ENCODE results near the gene TMEM54.

Gene TMEM54

DNA sequence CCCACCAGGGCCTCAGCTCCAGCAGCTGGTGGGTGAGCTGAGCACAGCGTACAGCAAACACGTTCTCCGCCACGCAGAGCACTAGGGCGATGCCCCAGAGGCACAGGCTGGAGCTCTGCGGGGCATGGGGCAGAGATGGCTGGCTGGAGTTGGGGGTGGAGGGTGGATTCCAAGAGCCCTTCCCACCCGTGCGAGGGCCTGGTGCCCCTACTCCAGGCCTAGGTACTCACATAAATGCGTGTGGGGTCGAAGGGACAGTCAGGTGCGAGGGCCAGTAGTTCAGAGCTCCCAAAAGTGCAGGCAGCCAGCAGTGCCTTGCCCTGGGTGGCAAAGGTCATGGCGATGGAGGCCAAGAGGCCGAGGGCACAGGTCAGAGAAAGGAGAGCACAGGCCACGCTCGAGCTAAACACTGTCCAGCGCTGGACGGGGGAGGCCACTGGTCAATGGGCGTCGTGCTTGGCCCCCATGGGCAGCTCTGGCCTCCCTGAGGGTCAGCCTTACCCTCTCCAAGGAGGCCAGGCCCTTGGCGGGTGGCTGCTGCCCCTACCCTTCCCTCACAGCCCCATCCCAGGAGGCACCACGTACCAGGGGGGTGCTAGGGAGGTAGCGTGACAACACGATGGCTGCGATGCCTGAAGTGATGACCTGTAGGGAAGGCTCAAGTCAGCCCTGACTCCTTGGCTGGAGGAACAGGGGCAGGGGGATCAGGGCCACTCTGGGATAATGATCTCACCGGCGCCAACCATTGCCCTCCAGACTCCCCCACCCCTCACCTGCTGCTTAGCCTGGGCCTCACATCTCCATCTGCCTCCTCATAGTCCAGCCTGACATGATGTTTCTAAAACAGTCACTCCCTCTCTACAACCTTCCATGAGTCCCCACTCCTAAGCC lies 5.6 kb downstream of the TMEM54 start:
- no peak for DNase-seq (ENCODE audit: low read depth)

GRCh38 chr1:32894681-32895080 lies 6.5 kb downstream of the TMEM54 start:
- no peak for DNase-seq (ENCODE audit: low read depth)

DNA sequence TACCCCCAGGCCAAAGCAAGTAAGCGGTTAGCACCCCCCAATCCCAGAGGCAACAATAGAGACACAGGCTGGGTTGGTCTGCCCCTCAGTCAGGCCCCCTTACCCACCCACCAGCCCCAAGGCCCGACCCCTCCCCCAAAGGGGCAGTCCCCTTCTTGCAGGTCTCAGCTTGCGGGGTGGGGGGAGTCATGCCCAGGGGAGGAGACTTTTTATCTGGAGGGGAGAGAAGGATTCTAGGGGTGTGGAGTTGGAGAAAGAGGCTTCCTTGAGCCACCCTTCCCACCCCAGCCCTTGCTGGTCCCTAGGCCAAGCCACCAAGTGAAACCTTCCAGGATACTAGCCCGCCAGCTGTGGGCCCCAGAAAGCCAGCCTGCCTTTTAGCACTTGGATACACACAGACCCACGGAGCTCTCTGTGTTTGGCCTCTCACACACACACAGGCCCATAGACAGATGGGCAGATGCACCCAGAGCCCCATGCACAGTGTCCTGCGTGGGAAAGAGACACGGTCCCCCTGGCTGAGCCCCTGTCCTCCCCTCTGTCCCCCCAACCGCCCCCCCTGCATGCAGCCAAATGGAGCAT lies 7.1 kb downstream of the TMEM54 start:
- no peak for DNase-seq (ENCODE audit: low read depth)

GRCh38 chr1:32893198-32894018 lies 7.8 kb downstream of the TMEM54 start:
- DNase-seq (ENCODE audit: low read depth): no peak

DNA sequence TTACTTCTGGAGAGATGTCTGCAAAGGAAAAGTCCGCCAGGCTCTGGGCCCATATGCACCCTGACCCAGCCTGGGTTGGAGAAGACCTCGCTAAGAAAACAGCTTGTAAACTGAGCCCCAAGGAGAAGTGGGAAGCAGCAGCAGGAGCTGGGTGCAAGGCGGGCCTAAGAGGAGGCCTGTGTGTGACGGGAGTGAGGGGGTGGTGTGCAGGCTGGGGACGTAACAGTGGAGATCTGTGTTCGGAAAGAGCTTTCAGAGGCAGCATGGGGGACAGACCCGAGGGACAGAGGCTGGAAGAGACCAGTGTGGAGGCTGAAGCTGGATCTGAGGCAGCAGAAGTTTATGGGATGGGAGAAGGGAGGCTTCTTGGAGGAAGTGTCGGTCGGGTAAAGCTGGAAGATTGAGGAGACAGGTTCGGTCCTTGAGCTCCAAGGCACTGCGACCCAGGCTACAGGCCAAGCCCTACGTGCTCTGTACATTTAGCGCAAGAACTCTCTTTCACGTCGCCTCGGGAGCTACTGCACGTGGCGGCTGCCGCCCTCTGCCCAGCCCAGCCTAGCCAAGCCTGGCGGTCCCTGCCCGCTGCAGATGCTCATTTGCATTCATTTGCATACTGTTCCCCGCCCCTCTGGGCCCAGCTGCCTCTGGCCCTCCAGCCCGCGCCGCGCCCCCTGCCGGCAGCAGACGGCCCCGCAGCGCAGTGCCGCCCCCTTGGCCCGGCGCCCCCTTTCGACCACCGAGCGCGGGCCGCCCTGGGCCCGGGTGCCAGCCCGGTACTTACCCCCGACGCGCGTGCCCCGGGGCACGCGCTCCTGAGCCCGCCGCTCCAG lies 8.6 kb downstream of the TMEM54 start:
- no peak for DNase-seq (ENCODE audit: low read depth)

DNA sequence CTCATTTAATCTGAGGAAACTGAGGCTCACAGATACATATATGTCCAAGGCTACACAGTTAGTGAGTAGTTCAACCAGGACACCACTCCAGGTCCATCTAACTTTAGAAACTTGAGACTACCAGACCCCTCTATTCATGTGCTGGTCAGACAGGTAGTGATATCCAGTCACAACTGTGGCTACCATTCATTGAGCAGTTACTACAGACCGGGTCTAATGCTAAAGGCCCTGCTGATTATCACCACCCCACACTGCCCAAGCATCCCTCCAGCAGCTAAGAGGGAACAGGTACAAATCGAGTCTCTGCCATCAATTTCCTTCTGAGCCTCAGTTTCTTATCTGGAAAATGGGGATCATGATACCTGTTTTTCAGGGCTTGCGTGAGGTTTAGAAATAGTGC lies 9.6 kb downstream of the TMEM54 start:
- DNase-seq (ENCODE audit: low read depth): no peak

GRCh38 chr1:32891241-32891570 lies 10.0 kb downstream of the TMEM54 start:
- no peak for DNase-seq (ENCODE audit: low read depth)

DNA sequence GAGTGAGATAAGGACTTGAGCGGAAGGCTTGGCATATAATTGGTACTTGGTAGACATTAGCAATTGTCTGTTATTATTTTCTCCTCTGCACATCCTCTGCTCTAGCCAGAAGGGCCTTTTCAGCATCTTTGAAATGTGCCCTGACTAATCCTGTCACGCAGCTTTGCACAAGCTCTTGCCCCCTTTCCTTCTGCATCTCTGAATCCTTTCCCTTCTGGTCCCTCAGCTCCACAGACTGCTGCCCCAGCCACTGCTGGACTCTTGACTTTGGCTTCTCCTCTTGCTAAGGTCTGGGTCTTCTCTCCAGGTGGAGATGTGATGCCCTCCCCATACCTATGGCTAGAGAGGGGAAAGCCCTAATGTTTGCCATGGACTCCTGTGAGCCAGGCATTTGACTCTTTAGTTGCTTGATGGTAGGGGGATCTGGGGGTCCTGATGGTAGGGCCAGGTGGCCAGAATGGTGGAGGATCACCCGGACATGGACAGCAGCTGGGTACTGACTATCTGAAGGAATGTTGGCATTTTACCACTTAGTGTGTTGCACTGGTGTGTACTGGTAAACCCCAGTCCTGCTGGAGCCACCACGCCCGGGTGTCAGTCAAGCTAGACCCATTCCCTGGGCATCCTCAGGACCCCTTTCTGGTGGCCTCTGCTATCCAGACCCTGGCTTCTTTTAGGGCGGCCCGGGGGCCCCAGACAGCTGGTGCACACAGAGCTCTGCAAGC lies 10.5 kb downstream of the TMEM54 start:
- DNase-seq (ENCODE audit: low read depth): no peak

DNA sequence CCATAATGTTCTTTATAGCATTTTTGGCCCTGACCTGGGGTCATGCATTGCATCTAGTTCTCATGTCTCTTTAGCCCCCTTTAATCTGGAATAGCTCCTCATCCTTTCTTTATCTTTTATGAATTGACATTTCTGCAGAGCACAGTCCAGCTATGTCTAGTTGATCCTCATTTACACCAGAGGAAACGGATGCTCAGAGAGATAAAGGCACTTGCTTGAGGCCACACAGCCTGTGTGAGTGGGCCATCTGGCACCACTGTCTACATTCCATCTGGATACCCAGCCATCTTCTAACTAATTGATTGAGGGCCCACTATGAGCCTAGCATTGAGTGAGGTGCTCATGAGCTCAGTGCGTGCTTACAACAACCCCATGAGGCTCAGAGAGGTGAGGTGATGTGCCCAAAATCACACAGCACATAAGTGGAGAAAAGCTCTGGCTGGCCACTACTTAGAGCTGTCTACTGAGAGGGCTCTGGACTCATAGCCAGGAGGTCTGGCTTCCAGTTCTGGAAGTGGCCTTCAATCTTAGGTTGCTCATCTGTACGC lies 11.4 kb downstream of the TMEM54 start:
- no peak for DNase-seq (ENCODE audit: low read depth)

DNA sequence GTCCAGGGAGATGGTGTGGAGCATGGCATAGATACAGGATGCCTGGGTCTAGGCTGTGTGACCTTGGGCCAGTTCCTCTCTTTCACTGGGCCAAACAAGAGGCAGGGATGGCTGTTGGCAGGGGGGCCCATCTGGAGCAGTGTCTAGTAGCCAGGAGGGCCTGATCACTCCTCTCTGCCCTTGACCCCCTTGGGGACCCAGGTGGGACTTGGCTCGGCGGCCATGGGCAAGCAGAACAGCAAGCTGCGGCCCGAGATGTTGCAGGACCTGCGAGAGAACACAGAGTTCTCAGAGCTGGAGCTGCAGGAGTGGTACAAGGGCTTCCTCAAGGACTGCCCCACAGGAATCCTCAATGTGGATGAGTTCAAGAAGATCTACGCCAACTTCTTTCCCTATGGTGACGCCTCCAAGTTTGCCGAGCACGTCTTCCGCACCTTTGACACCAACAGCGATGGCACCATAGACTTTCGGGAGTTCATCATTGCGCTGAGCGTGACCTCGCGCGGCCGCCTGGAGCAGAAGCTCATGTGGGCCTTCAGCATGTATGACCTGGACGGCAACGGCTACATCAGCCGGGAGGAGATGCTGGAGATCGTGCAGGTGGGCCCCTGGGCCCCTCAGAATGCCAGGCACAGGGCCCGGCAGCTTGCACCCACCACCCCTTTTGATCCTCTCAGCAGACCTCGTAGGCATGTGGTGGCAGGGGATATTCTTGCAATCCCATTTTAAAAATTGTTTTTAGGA lies 12.3 kb downstream of the TMEM54 start:
- no peak for DNase-seq (ENCODE audit: low read depth)

- DNase-seq (ENCODE audit: low read depth): no peak
Measured at GRCh38 chr1:32888134-32888533, 13.1 kb downstream of the TMEM54 start.

- DNase-seq (ENCODE audit: low read depth): no peak
Measured at GRCh38 chr1:32887623-32888022, 13.6 kb downstream of the TMEM54 start.

- DNase-seq (ENCODE audit: low read depth): no peak
Measured at GRCh38 chr1:32886828-32887414, 14.3 kb downstream of the TMEM54 start.

DNA sequence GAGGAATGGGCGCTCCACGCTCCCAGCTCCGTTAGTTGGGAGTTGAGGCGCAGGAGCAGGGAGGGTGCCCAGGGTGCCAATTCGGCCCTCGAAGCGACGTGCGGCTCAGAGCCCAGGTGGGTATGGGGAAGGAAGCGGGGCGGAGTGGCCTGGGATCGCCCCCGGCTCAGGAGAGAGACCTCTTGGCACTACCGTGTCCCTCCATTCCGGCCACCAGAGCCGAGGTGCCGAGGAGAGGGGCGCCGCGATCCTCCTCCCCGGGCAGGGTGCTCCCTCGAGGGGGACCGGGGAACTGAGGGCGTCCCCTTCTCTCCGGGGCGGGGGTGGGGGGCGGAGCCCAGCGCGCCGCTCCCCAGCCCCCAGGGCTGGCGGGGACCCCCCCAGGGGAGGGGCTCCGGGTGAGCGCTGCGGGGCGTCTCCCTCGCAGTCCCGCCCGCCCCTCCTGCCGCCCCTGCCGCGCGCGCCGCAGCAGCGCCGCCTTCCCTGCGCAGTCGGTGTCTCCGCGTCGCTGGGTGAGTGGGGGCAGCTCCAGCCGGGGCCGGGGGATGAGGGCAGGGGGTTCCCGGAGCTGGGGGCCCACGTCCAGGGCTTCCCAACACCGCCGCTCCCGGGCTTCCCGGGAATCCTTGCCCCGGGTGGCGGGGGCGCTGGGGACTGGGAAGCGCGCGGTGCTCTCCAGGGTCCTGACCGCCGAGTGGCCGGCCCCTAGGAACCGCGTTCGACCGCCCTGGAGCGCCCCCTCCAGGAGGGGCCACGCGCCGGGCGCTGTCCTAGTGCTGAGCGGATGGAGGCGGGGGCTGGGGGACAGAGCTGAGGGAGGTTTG lies 15.0 kb downstream of the TMEM54 start, which contains the start of gene HPCA:
Gene HPCA, plus strand, starts transcription at position 488 of the 824 bp plus-strand sequence. CDS start 2,408 bp downstream, outside the sequence.
- DNase-seq (ENCODE audit: low read depth): no peak

DNA sequence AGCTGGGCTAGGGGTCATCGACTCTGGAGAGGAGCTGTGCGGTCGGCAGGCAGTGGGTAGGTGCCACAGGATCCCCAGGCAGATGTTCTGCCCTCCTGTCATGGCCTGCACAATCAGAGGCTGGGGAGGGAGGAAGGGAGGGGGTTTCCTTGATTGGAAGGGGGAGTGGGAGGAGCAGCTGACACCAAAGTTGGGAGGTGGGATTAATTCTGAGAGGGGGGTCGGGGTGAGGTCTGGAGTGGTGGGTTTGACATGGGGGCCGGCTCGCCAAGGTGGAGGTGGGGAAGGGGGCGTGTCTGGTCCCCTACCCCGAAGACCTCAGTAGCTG lies 15.5 kb downstream of the TMEM54 start:
- no peak for DNase-seq (ENCODE audit: low read depth)

GRCh38 chr1:32884726-32885125 lies 16.5 kb downstream of the TMEM54 start:
- no peak for DNase-seq (ENCODE audit: low read depth)

- DNase-seq (ENCODE audit: low read depth): no peak
Measured at GRCh38 chr1:32884032-32884372, 17.2 kb downstream of the TMEM54 start.

DNA sequence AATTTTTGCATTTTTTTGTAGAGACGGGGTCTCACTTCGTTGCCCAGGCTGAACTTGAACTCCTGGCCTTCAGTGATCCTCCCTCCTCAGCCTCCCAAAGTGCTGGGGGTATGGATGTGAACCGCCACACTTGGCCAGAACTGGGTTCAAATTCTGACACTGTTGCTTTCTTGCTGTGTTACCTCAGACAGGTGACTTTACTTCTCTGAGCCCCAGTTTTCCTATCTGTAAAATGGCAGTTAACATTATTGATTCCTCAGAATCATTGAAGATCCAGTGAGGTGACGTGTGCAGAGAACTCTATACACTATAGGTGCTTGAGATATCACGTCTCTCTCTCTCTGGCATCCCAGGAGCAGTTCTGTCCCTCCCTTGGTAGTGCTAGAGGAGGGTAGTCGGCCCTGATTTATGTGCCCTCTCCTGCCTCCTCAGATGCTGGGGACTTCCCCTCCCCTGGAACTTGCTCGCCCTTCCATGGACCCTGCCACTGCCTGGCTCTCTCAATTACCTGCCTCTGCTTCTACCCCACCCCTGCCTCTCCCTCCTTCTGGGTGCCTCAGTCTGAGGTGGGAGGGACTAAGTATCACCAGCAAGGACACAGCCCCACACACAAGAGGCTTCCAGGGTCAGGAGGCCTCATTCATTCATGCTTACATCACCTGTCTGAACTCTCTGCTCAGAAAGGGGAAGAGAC lies 17.7 kb downstream of the TMEM54 start:
- DNase-seq (ENCODE audit: low read depth): no peak
